OCI-LY3 (cell line): ENCODE results near the gene DDX17.

Experiments used
- EZH2phosphoT487 ChIP-seq: fragments of 200-600 bp; shearing (Covaris generic); IDR thresholded peaks from 2 replicates; pipeline ENCODE4 v1.6.1; 2018; ENCODE audit warnings: antibody characterized with exemption, mixed run types, low read depth
- TF ChIP-seq, protein P1 (sequence below): fragments of 200-600, 300-600 bp; sonication (generic); IDR thresholded peaks from 2 replicates; pipeline ENCODE4 v1.5.1; 2014; ENCODE audit warnings: antibody characterized with exemption, low read length, low read depth

- TF ChIP-seq, protein P1, sequence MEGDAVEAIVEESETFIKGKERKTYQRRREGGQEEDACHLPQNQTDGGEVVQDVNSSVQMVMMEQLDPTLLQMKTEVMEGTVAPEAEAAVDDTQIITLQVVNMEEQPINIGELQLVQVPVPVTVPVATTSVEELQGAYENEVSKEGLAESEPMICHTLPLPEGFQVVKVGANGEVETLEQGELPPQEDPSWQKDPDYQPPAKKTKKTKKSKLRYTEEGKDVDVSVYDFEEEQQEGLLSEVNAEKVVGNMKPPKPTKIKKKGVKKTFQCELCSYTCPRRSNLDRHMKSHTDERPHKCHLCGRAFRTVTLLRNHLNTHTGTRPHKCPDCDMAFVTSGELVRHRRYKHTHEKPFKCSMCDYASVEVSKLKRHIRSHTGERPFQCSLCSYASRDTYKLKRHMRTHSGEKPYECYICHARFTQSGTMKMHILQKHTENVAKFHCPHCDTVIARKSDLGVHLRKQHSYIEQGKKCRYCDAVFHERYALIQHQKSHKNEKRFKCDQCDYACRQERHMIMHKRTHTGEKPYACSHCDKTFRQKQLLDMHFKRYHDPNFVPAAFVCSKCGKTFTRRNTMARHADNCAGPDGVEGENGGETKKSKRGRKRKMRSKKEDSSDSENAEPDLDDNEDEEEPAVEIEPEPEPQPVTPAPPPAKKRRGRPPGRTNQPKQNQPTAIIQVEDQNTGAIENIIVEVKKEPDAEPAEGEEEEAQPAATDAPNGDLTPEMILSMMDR, result no peak
- no peak for TF ChIP-seq EZH2phosphoT487
These were observed 43.2 kb upstream of the DDX17 start for GRCh38 chr22:38549101-38549894.
